HepG2 (cell line): ENCODE results near the gene FEM1B. TPM values are rescaled to one million over a fixed set of nuclear protein-coding genes. Genes with fewer than 3 reads are reported as not detected.

Experiments
- ELF4 ChIP-seq: sonication (generic); formaldehyde crosslinking; IDR thresholded peaks from 2 replicates; pipeline ENCODE4 v1.5.0; 2020; ENCODE audit warnings: missing genetic modification reagents, mild to moderate bottlenecking, moderate library complexity, borderline replicate concordance
- GPBP1L1 ChIP-seq: sonication (generic); formaldehyde crosslinking; IDR thresholded peaks from 2 replicates; pipeline ENCODE4 v1.5.0; 2020; ENCODE audit warnings: mild to moderate bottlenecking, missing genetic modification reagents
- KLF6 ChIP-seq: IDR thresholded peaks from 2 replicates; pipeline ENCODE4 v1.8.0; 2016; ENCODE audit warnings: missing biosample characterization, missing genetic modification reagents
- MBD4 ChIP-seq: IDR thresholded peaks from 2 replicates; pipeline ENCODE4 v1.6.1; 2012; ENCODE audit warnings: low read length, inconsistent platforms, borderline replicate concordance
- PBX3 ChIP-seq: sonication (generic); formaldehyde crosslinking; IDR thresholded peaks from 2 replicates; pipeline ENCODE4 v1.8.1; 2023; ENCODE audit warnings: missing genetic modification reagents, inconsistent platforms, borderline replicate concordance
- SUZ12 ChIP-seq: fragments of 150-350 bp; IDR thresholded peaks from 2 replicates; pipeline ENCODE4 v1.6.1; 2014; ENCODE audit warnings: low read depth, low read length
- ZFP36L2 ChIP-seq: sonication (generic); formaldehyde crosslinking; IDR thresholded peaks from 2 replicates; pipeline ENCODE4 v1.4.0; 2020; ENCODE audit warnings: missing genetic modification reagents
- ZFX ChIP-seq: sonication (generic); formaldehyde crosslinking; IDR thresholded peaks from 2 replicates; pipeline ENCODE4 v1.4.0; 2020; ENCODE audit warnings: mild to moderate bottlenecking, low read depth, missing genetic modification reagents, moderate library complexity
- ZNF276 ChIP-seq: sonication (generic); formaldehyde crosslinking; IDR thresholded peaks from 2 replicates; pipeline ENCODE4 v1.4.0; 2020; ENCODE audit warnings: mild to moderate bottlenecking, low read depth, missing genetic modification reagents
- ZNF3 ChIP-seq: IDR thresholded peaks from 2 replicates; pipeline ENCODE4 v1.7.0; 2017; ENCODE audit warnings: inconsistent platforms
- ZNF446 ChIP-seq: sonication (generic); formaldehyde crosslinking; IDR thresholded peaks from 2 replicates; pipeline ENCODE4 v1.5.0; 2020; ENCODE audit warnings: mild to moderate bottlenecking, missing genetic modification reagents
- ZNF468 ChIP-seq: sonication (generic); formaldehyde crosslinking; IDR thresholded peaks from 2 replicates; pipeline ENCODE4 v1.8.0; 2022; ENCODE audit warnings: mild to moderate bottlenecking, moderate library complexity, missing genetic modification reagents
- polyA plus RNA-seq, 8 experiments: library from polyadenylated mRNA; depleted of rRNA in 3 of 8; stranded (reverse) in 7 of 8; unstranded in 1 of 8; fragments of >200 nt; fragmentation: Illumina TruSeq in 4 of 8; extraction: Trizol in 4 of 8; gene quantifications; 2 replicates each; pipeline versions ENCODE4 v1.2.1 to v1.2.3, GENCODE V29; 2011 to 2016; ENCODE audit warnings: low read depth in 4 of 8, missing spikeins in 1 of 8, mixed read lengths in 1 of 8; ENCODE audit not compliant: insufficient read depth in 1 of 8
- total RNA-seq, 5 experiments: library from RNA; depleted of rRNA; stranded (reverse); fragments of >200 nt; fragmentation: Illumina TruSeq; extraction: Trizol; gene quantifications; 2 replicates each; pipeline ENCODE4 v1.2.3, GENCODE V29; 2016; ENCODE audit warnings: low read depth in 1 of 5
- TF ChIP-seq, protein P1 (sequence below): sonication (generic); formaldehyde crosslinking; IDR thresholded peaks from 2 replicates; pipeline ENCODE4 v1.5.1; 2020; ENCODE audit warnings: mild to moderate bottlenecking, missing genetic modification reagents, moderate library complexity
- TF ChIP-seq, protein P2 (sequence below): sonication (generic); formaldehyde crosslinking; IDR thresholded peaks from 2 replicates; pipeline ENCODE4 v1.4.0; 2020; ENCODE audit warnings: mild to moderate bottlenecking, missing genetic modification reagents
- TF ChIP-seq, protein P3 (sequence below): fragments of 450-650 bp; IDR thresholded peaks from 2 replicates; pipeline ENCODE4 v1.6.1; 2017

The FEM1B gene
- total and polyA plus RNA-seq, 2 of the 13 experiments (the other 11 are each of a cell fraction or from before 2014, with no cell fraction given), result 38.1 to 40.0 TPM

DNA sequence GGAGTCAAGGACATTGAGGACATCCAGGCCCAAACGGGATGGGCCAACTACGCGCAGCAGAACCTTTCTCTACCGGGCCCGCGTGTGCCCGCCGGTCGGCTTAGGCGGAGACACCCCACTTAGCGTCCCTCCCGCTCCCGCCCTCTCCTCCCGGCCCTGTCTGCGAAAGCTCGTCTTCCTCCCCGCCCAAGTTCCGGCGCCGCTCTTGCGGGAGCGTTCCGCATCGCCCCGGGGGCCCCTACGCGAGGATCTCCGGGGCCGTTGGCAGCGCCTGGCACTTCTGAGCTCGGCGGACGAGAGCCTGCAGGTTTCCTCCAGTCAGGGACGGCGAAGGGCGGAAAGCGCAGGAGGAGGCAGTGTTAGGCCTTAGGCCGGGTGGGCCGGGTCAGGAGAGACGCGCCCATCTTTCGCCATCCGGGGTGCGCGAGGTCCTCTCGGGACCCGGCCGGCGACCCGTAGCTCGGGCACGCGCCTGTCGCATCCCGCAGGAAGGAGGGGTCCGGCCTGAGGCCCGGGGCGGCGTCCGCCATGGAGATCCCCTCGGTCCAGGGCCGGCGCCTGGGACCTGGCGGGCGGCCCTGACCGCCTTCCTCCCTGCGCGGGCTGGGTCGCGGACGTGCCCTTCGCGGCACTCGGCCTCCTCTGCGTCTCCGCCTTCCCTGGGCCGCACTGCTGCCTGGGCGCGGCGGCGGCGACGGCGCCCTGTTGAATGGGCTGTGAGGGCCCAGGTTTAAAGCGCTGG is at the start of gene FEM1B (continued):
- TF ChIP-seq PBX3 (CRISPR knock-in tag), result peak; percentile 76; the same call in 1 of the 2 replicates
- TF ChIP-seq ZNF468 (CRISPR knock-in tag), result peak; percentile 72
- TF ChIP-seq GPBP1L1, result no peak
- TF ChIP-seq, protein P1, sequence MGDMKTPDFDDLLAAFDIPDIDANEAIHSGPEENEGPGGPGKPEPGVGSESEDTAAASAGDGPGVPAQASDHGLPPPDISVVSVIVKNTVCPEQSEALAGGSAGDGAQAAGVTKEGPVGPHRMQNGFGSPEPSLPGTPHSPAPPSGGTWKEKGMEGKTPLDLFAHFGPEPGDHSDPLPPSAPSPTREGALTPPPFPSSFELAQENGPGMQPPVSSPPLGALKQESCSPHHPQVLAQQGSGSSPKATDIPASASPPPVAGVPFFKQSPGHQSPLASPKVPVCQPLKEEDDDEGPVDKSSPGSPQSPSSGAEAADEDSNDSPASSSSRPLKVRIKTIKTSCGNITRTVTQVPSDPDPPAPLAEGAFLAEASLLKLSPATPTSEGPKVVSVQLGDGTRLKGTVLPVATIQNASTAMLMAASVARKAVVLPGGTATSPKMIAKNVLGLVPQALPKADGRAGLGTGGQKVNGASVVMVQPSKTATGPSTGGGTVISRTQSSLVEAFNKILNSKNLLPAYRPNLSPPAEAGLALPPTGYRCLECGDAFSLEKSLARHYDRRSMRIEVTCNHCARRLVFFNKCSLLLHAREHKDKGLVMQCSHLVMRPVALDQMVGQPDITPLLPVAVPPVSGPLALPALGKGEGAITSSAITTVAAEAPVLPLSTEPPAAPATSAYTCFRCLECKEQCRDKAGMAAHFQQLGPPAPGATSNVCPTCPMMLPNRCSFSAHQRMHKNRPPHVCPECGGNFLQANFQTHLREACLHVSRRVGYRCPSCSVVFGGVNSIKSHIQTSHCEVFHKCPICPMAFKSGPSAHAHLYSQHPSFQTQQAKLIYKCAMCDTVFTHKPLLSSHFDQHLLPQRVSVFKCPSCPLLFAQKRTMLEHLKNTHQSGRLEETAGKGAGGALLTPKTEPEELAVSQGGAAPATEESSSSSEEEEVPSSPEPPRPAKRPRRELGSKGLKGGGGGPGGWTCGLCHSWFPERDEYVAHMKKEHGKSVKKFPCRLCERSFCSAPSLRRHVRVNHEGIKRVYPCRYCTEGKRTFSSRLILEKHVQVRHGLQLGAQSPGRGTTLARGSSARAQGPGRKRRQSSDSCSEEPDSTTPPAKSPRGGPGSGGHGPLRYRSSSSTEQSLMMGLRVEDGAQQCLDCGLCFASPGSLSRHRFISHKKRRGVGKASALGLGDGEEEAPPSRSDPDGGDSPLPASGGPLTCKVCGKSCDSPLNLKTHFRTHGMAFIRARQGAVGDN (CRISPR knock-in tag), result peak; percentile 97
- no peak for TF ChIP-seq MBD4
- no peak for TF ChIP-seq ZFP36L2 (CRISPR knock-in tag)
- TF ChIP-seq, protein P2, sequence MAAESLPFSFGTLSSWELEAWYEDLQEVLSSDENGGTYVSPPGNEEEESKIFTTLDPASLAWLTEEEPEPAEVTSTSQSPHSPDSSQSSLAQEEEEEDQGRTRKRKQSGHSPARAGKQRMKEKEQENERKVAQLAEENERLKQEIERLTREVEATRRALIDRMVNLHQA, result no peak
- TF ChIP-seq ZFX (CRISPR knock-in tag), result peak; percentile 99
- peak; percentile 80 for TF ChIP-seq KLF6 (CRISPR knock-in tag)
- TF ChIP-seq, protein P3, sequence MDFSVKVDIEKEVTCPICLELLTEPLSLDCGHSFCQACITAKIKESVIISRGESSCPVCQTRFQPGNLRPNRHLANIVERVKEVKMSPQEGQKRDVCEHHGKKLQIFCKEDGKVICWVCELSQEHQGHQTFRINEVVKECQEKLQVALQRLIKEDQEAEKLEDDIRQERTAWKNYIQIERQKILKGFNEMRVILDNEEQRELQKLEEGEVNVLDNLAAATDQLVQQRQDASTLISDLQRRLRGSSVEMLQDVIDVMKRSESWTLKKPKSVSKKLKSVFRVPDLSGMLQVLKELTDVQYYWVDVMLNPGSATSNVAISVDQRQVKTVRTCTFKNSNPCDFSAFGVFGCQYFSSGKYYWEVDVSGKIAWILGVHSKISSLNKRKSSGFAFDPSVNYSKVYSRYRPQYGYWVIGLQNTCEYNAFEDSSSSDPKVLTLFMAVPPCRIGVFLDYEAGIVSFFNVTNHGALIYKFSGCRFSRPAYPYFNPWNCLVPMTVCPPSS, result no peak
- no peak for TF ChIP-seq ZNF3
- TF ChIP-seq ELF4 (CRISPR knock-in tag), result 0 out of 2 replicates have a peak, but pooled peaks have one; percentile 62
- TF ChIP-seq ZNF276 (CRISPR knock-in tag), result no peak; the same call in 1 of the 2 replicates
- no peak for TF ChIP-seq SUZ12
- TF ChIP-seq ZNF446, result peak; percentile 89
